Femur (tissue), 1 donor: ENCODE results near the gene DRD4.
A peak's percentile ranks its signal among the peaks of the same experiment; 100 is the strongest.

Experiments used
- DNase-seq: peaks from one replicate; pipeline ENCODE4 v3.0.0-alpha.2; 2017

DRD4 gene

GRCh38 chr11:610146-610801, 26.8 kb upstream of the DRD4 start:
- DNase-seq = no peak

GRCh38 chr11:611001-611996, 25.8 kb upstream of the DRD4 start:
- no peak for DNase-seq

GRCh38 chr11:612201-612960, 24.7 kb upstream of the DRD4 start:
- DNase-seq = peak; percentile 75

GRCh38 chr11:612961-613300, 24.1 kb upstream of the DRD4 start:
- DNase-seq = no peak

GRCh38 chr11:613369-613968, 23.6 kb upstream of the DRD4 start:
- DNase-seq = peak; percentile 82

- DNase-seq = no peak
Observed at GRCh38 chr11:614021-614622, 22.9 kb upstream of the DRD4 start.

GRCh38 chr11:614623-615503, 22.2 kb upstream of the DRD4 start:
- DNase-seq = peak; percentile 45

- DNase-seq = peak; percentile 96
Observed at GRCh38 chr11:615504-616319, 21.4 kb upstream of the DRD4 start, which contains the start of gene IRF7. IRF7 (minus strand) TSS chr11:615950; CDS start chr11:615364, 586 bp downstream.

GRCh38 chr11:616320-617198, 20.5 kb upstream of the DRD4 start:
- peak; percentile 57 for DNase-seq

- DNase-seq = peak; percentile 31
Observed at GRCh38 chr11:617199-617911, 19.7 kb upstream of the DRD4 start.

- DNase-seq = peak; percentile 32
Observed at GRCh38 chr11:617912-618682, 19.0 kb upstream of the DRD4 start.

GRCh38 chr11:618856-619627, 18.0 kb upstream of the DRD4 start:
- DNase-seq = peak; percentile 27

GRCh38 chr11:619628-620050, 17.4 kb upstream of the DRD4 start:
- peak; percentile 19 for DNase-seq

GRCh38 chr11:620201-620600, 16.9 kb upstream of the DRD4 start:
- DNase-seq = no peak

- peak; percentile 20 for DNase-seq
Observed at GRCh38 chr11:620935-621814, 15.9 kb upstream of the DRD4 start.

- DNase-seq = no peak
Observed at GRCh38 chr11:621838-622237, 15.2 kb upstream of the DRD4 start.
